ENCODE measurements around the gene FBRSL1.

DNA sequence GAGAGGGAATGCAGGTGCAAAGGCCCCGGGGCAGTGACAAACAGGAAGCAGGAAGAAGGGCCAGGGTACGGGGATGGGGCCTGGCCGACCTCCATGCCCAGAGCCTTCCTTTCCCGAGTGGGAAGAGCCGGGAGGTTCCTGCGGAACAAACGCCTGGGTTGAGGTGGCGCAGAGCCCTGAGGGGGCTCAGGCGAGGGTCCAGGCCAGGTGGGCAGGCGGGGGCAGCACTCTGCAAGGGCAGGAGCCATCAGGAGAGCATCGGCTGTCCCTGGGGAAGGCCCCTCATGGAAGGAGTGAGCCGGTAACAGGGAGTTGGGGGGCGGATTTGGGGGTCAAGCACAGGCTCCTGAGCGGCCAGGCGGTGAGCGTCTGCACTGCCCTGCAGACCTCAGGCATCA lies 18.1 kb upstream of the FBRSL1 start:
- TF ChIP-seq NEUROD1 (IDR thresholded peaks at IDR 0.05; ENCODE audit: borderline replicate concordance, low read depth, low read length, partially characterized antibody): no peak
- no peak for TF ChIP-seq GABPB1 (CRISPR knock-in tag; IDR thresholded peaks at IDR 0.05)
- no peak for TF ChIP-seq SP2 (IDR thresholded peaks at IDR 0.05; ENCODE audit: extremely low read depth, low read depth, low read length, poor library complexity, severe bottlenecking)
- no peak for TF ChIP-seq SMC3 (conservative IDR thresholded peaks at IDR 0.05; ENCODE audit: insufficient read depth, low read depth, low read length)
- no peak for TF ChIP-seq XRCC5 (IDR thresholded peaks at IDR 0.05; ENCODE audit: low read depth, low read length)
- TF ChIP-seq, protein P1, sequence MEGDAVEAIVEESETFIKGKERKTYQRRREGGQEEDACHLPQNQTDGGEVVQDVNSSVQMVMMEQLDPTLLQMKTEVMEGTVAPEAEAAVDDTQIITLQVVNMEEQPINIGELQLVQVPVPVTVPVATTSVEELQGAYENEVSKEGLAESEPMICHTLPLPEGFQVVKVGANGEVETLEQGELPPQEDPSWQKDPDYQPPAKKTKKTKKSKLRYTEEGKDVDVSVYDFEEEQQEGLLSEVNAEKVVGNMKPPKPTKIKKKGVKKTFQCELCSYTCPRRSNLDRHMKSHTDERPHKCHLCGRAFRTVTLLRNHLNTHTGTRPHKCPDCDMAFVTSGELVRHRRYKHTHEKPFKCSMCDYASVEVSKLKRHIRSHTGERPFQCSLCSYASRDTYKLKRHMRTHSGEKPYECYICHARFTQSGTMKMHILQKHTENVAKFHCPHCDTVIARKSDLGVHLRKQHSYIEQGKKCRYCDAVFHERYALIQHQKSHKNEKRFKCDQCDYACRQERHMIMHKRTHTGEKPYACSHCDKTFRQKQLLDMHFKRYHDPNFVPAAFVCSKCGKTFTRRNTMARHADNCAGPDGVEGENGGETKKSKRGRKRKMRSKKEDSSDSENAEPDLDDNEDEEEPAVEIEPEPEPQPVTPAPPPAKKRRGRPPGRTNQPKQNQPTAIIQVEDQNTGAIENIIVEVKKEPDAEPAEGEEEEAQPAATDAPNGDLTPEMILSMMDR (IDR thresholded peaks at IDR 0.05 in 2 of 3, conservative IDR thresholded peaks at IDR 0.05 in 1 of 3; ENCODE audit: insufficient read depth in 2 of 3, low read depth in 1 of 3, low read length in 3 of 3): no peak
- TF ChIP-seq HMGN3 (IDR thresholded peaks at IDR 0.05; ENCODE audit: borderline replicate concordance, extremely low read depth, insufficient read length, low read depth, low read length): no peak
- TF ChIP-seq EP300 (IDR thresholded peaks at IDR 0.05; ENCODE audit: low read length): no peak
- TF ChIP-seq CBX5 (IDR thresholded peaks at IDR 0.05; ENCODE audit: borderline replicate concordance, low read depth): no peak
- no peak for TF ChIP-seq POLR2A (conservative IDR thresholded peaks at IDR 0.05)
- TF ChIP-seq GATAD2A (IDR thresholded peaks at IDR 0.05): no peak
- TF ChIP-seq, protein P2, sequence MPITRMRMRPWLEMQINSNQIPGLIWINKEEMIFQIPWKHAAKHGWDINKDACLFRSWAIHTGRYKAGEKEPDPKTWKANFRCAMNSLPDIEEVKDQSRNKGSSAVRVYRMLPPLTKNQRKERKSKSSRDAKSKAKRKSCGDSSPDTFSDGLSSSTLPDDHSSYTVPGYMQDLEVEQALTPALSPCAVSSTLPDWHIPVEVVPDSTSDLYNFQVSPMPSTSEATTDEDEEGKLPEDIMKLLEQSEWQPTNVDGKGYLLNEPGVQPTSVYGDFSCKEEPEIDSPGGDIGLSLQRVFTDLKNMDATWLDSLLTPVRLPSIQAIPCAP (CRISPR knock-in tag; IDR thresholded peaks at IDR 0.05; ENCODE audit: borderline replicate concordance): no peak
